ENCODE measurements around the gene PER3.

DNA sequence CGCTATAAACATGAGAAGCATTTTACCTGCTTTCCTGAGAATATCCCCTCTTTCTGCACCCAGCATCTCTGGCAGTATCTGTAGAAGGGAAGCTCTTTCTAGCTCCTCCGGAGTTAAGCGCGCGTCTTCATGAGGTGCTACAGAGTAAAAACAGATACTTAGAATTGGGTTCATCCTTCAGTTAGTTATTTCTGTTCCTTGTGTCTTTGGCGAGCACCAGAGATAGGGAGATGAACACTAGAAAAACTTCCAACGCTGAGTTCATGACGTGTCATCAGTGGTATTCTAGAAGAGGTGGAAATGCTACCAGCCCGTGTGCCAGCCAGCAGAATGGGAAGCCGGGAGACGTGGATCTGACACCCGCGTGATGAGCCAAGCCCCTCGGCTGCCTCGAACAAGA lies 66.7 kb downstream of the PER3 start:
- no peak for TF ChIP-seq ISL1 (CRISPR knock-in tag; IDR thresholded peaks at IDR 0.05)
- no peak for TF ChIP-seq BACH2 (CRISPR knock-in tag; IDR thresholded peaks at IDR 0.05; ENCODE audit: borderline replicate concordance)
- TF ChIP-seq, protein P1, sequence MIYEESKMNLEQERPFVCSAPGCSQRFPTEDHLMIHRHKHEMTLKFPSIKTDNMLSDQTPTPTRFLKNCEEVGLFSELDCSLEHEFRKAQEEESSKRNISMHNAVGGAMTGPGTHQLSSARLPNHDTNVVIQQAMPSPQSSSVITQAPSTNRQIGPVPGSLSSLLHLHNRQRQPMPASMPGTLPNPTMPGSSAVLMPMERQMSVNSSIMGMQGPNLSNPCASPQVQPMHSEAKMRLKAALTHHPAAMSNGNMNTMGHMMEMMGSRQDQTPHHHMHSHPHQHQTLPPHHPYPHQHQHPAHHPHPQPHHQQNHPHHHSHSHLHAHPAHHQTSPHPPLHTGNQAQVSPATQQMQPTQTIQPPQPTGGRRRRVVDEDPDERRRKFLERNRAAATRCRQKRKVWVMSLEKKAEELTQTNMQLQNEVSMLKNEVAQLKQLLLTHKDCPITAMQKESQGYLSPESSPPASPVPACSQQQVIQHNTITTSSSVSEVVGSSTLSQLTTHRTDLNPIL (CRISPR knock-in tag; IDR thresholded peaks at IDR 0.05; ENCODE audit: low read depth): no peak
- TF ChIP-seq RARB (CRISPR knock-in tag; IDR thresholded peaks at IDR 0.05): no peak
- TF ChIP-seq ZNF8 (CRISPR knock-in tag; IDR thresholded peaks at IDR 0.05): no peak
- no peak for TF ChIP-seq ZFP30 (CRISPR knock-in tag; IDR thresholded peaks at IDR 0.05)
